Neural progenitor cell (in vitro differentiated cells): Measurements from ENCODE around the gene MCF2L2. TPM values are rescaled to one million over a fixed set of nuclear protein-coding genes. Genes with fewer than 3 reads are reported as not detected.

ENCODE experiments used
- DNase-seq: peaks from one replicate; pipeline ENCODE4 v3.0.0-alpha.2; 2016; ENCODE audit warnings: low spot score
- H2AFZ ChIP-seq: fragments of 200-600 bp; sonication (generic); replicated peaks from 2 replicates; pipeline ENCODE4 v1.6.1; 2016; ENCODE audit warnings: antibody characterized with exemption
- H3F3A ChIP-seq: fragments of 200-600 bp; sonication (generic); 2 replicates; pipeline ENCODE4 v1.6.1; 2016; ENCODE audit warnings: antibody characterized with exemption, low read depth
- H3K27ac ChIP-seq: fragments of 200-600 bp; sonication (generic); 2 replicates; pipeline ENCODE4 v1.5.1; 2016; ENCODE audit warnings: mild to moderate bottlenecking
- H3K27me3 ChIP-seq: fragments of 200-600 bp; sonication (generic); 2 replicates; pipeline ENCODE4 v1.6.1; 2016; ENCODE audit warnings: mild to moderate bottlenecking, moderate library complexity
- H3K36me3 ChIP-seq: fragments of 200-600 bp; sonication (generic); 2 replicates; pipeline ENCODE4 v1.5.1; 2016
- H3K4me1 ChIP-seq: fragments of 200-600 bp; sonication (generic); 2 replicates; pipeline ENCODE4 v1.6.1; 2016; ENCODE audit warnings: mixed run types
- H3K4me2 ChIP-seq: fragments of 200-600 bp; sonication (generic); 2 replicates; pipeline ENCODE4 v1.6.1; 2016
- H3K4me3 ChIP-seq: fragments of 200-600 bp; sonication (generic); 2 replicates; pipeline ENCODE4 v1.5.1; 2016
- H3K79me2 ChIP-seq: fragments of 200-600 bp; sonication (generic); 2 replicates; pipeline ENCODE4 v1.6.1; 2016; ENCODE audit warnings: low read depth
- H3K9ac ChIP-seq: fragments of 200-600 bp; sonication (generic); 2 replicates; pipeline ENCODE4 v1.6.1; 2016
- H3K9me3 ChIP-seq: fragments of 200-600 bp; sonication (generic); 2 replicates; pipeline ENCODE4 v1.5.1; 2016; ENCODE audit warnings: low read depth
- H4K20me1 ChIP-seq: fragments of 200-600 bp; sonication (generic); 2 replicates; pipeline ENCODE4 v1.6.1; 2016; ENCODE audit warnings: low read depth
- H3K27ac Mint-ChIP-seq: 3 replicates; pipeline ENCODE4 v1.8.0; 2021; ENCODE audit warnings: mixed read lengths
- H3K27me3 Mint-ChIP-seq: 2 replicates; pipeline ENCODE4 v1.8.0; 2022; ENCODE audit warnings: low read depth, mild to moderate bottlenecking, inconsistent platforms, moderate library complexity, mixed read lengths; ENCODE audit not compliant: insufficient read depth
- H3K36me3 Mint-ChIP-seq: 3 replicates; pipeline ENCODE4 v1.8.0; 2021; ENCODE audit warnings: mixed read lengths
- H3K4me1 Mint-ChIP-seq: 3 replicates; pipeline ENCODE4 v1.8.0; 2021; ENCODE audit warnings: mixed read lengths
- H3K4me3 Mint-ChIP-seq: 3 replicates; pipeline ENCODE4 v1.8.0; 2021; ENCODE audit warnings: mild to moderate bottlenecking, moderate library complexity, mixed read lengths
- H3K9me3 Mint-ChIP-seq: 3 replicates; pipeline ENCODE4 v1.8.0; 2020; ENCODE audit warnings: mixed read lengths
- CTCF ChIP-seq: fragments of 200-600 bp; sonication (generic); IDR thresholded peaks from 2 replicates; pipeline ENCODE4 v1.5.1; 2017; ENCODE audit warnings: antibody characterized with exemption, mild to moderate bottlenecking
- EZH2 ChIP-seq: fragments of 200-600 bp; sonication (generic); IDR thresholded peaks from 2 replicates; pipeline ENCODE4 v1.6.1; 2017; ENCODE audit warnings: antibody characterized with exemption, mild to moderate bottlenecking, moderate library complexity
- EZH2phosphoT487 ChIP-seq: fragments of 200-600 bp; sonication (generic); IDR thresholded peaks from 2 replicates; pipeline ENCODE4 v1.6.1; 2017; ENCODE audit warnings: antibody characterized with exemption
- total RNA-seq: library from RNA; depleted of rRNA; stranded (reverse); fragments of >200 nt; gene quantifications from 2 replicates; pipeline ENCODE4 v1.2.3, GENCODE V29; 2015; ENCODE audit warnings: low replicate concordance

The MCF2L2 gene
- total RNA-seq, 1 donor from 2014 or later = 11.1 TPM

DNA sequence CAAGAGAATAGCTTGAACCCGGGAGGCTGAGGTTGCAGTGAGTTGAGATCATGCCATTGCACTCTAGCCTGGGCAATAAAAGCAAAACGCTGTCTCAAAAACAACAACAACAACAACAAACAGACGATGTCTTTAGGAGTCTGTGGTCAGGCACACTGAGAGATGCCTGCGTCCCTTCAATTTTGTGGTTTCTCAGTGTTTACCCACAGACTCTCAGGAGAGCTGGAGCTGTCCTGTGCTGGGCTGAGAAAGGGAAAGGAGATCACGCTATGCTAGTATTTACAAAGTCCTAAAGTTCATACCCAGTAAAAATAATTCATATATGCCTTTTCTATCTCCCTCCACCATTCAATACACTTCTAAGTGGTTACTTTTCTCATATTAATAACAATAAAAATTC lies 272.2 kb downstream of the MCF2L2 start:
- H3K4me1 ChIP-seq = no peaks in the 10 kb centered on the region
- no peaks in the 10 kb centered on the region for H3K36me3 ChIP-seq
- no peak for DNase-seq
- H3K4me3 Mint-ChIP-seq = no peak overlapping the region
- TF ChIP-seq EZH2phosphoT487 (no peak), EZH2 (no peak), CTCF (no peak)
- no peak overlapping the region for H2AFZ ChIP-seq
- no peak overlapping the region for H3K4me2 ChIP-seq
- no peaks in the 10 kb centered on the region for H3K36me3 Mint-ChIP-seq
- H3K27me3 ChIP-seq = peaks cover 16% of the 10 kb centered on the region
- H3K27ac Mint-ChIP-seq = no peak overlapping the region
- no peaks in the 10 kb centered on the region for H3K9me3 Mint-ChIP-seq
- no peaks in the 10 kb centered on the region for H3F3A ChIP-seq
- no peaks in the 10 kb centered on the region for H3K79me2 ChIP-seq
- no peaks in the 10 kb centered on the region for H3K4me1 Mint-ChIP-seq
- H3K9me3 ChIP-seq = no peaks in the 10 kb centered on the region
- no peak overlapping the region for H3K9ac ChIP-seq
- H4K20me1 ChIP-seq = no peaks in the 10 kb centered on the region
- H3K27me3 Mint-ChIP-seq = peaks cover 9% of the 10 kb centered on the region
- no peak overlapping the region for H3K4me3 ChIP-seq
- no peak overlapping the region for H3K27ac ChIP-seq

DNA sequence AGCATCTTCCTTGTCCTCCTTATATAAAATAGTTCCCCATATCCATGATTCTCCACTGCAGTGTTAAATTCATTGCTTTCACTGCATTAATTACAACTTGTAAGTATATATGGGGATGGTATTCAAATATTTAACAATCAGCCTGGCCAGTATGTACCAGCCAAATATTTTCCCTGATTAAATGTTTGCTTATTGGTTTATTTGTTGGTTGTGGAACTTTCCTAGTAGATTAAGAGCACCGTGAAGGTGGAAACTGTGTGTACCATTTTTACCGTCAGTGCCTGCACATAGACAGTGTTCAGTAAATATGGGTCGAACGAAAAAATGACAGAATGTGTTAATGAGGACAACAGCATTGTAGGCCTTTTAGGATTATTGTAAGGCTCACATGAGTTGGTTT lies 272.9 kb downstream of the MCF2L2 start:
- H3K9ac ChIP-seq = no peak overlapping the region
- H3K27me3 ChIP-seq = peaks cover 9% of the 10 kb centered on the region
- Mint-ChIP-seq H3K4me1 (no peaks in the 10 kb centered on the region), H3K27ac (no peak overlapping the region), H3K36me3 (no peaks in the 10 kb centered on the region), H3K4me3 (no peak overlapping the region), H3K27me3 (peaks cover 6% of the 10 kb centered on the region), H3K9me3 (no peaks in the 10 kb centered on the region)
- H3K4me1 ChIP-seq = no peaks in the 10 kb centered on the region
- DNase-seq = no peak
- H4K20me1 ChIP-seq = no peaks in the 10 kb centered on the region
- TF ChIP-seq EZH2 (no peak), EZH2phosphoT487 (no peak), CTCF (no peak)
- H3K27ac ChIP-seq = no peak overlapping the region
- H3K4me3 ChIP-seq = no peak overlapping the region
- no peaks in the 10 kb centered on the region for H3F3A ChIP-seq
- no peaks in the 10 kb centered on the region for H3K9me3 ChIP-seq
- no peaks in the 10 kb centered on the region for H3K36me3 ChIP-seq
- H3K4me2 ChIP-seq = no peak overlapping the region
- no peak overlapping the region for H2AFZ ChIP-seq
- no peaks in the 10 kb centered on the region for H3K79me2 ChIP-seq

GRCh38 chr3:183153210-183153950 lies 275.0 kb downstream of the MCF2L2 start:
- no peaks in the 10 kb centered on the region for H3F3A ChIP-seq
- no peak for DNase-seq
- TF ChIP-seq EZH2phosphoT487 (no peak), EZH2 (no peak), CTCF (no peak)
- H3K27ac ChIP-seq = no peak overlapping the region
- no peak overlapping the region for H3K27ac Mint-ChIP-seq
- H3K4me2 ChIP-seq = no peak overlapping the region
- H3K4me3 Mint-ChIP-seq = no peak overlapping the region
- no peaks in the 10 kb centered on the region for H3K27me3 ChIP-seq
- no peak overlapping the region for H2AFZ ChIP-seq
- H3K36me3 ChIP-seq = no peaks in the 10 kb centered on the region
- H3K27me3 Mint-ChIP-seq = peaks cover 3% of the 10 kb centered on the region
- no peak overlapping the region for H3K9ac ChIP-seq
- no peaks in the 10 kb centered on the region for H3K9me3 ChIP-seq
- H3K4me1 ChIP-seq = no peaks in the 10 kb centered on the region
- no peaks in the 10 kb centered on the region for H3K36me3 Mint-ChIP-seq
- H3K79me2 ChIP-seq = no peaks in the 10 kb centered on the region
- no peaks in the 10 kb centered on the region for H4K20me1 ChIP-seq
- H3K4me1 Mint-ChIP-seq = no peaks in the 10 kb centered on the region
- H3K4me3 ChIP-seq = no peak overlapping the region
- H3K9me3 Mint-ChIP-seq = no peaks in the 10 kb centered on the region
